ENCODE measurements around the gene EHMT1.

Gene EHMT1

GRCh38 chr9:137640862-137641261 lies 22.1 kb downstream of the EHMT1 start:
- TF ChIP-seq TAF1 (IDR thresholded peaks at IDR 0.05; ENCODE audit: borderline replicate concordance, low read depth, low read length): no peak
- no peak for TF ChIP-seq POLR2A (IDR thresholded peaks at IDR 0.05; ENCODE audit: low read depth, low read length)
- no peak for TF ChIP-seq POLR2AphosphoS5 (IDR thresholded peaks at IDR 0.05; ENCODE audit: low read depth, low read length)
- DNase-seq (ENCODE audit: insufficient read length) (no peak), FAIRE-seq (no peak)

GRCh38 chr9:137642118-137642601 lies 23.4 kb downstream of the EHMT1 start:
- no peak for TF ChIP-seq POLR2A (IDR thresholded peaks at IDR 0.05; ENCODE audit: low read depth, low read length)
- TF ChIP-seq POLR2AphosphoS5 (IDR thresholded peaks at IDR 0.05; ENCODE audit: low read depth, low read length): no peak
- TF ChIP-seq TAF1 (IDR thresholded peaks at IDR 0.05; ENCODE audit: borderline replicate concordance, low read depth, low read length): no peak
- no peak for DNase-seq (ENCODE audit: insufficient read length)
- FAIRE-seq: no peak

- no peak for TF ChIP-seq POLR2A (IDR thresholded peaks at IDR 0.05; ENCODE audit: low read depth, low read length)
- TF ChIP-seq POLR2AphosphoS5 (IDR thresholded peaks at IDR 0.05; ENCODE audit: low read depth, low read length): no peak
- TF ChIP-seq TAF1 (IDR thresholded peaks at IDR 0.05; ENCODE audit: borderline replicate concordance, low read depth, low read length): no peak
- DNase-seq (ENCODE audit: insufficient read length) (no peak), FAIRE-seq (no peak)
Observed at GRCh38 chr9:137642892-137643291, 24.1 kb downstream of the EHMT1 start.

- DNase-seq (ENCODE audit: insufficient read length) (no peak), FAIRE-seq (no peak)
- TF ChIP-seq POLR2AphosphoS5 (IDR thresholded peaks at IDR 0.05; ENCODE audit: low read depth, low read length): no peak
- no peak for TF ChIP-seq POLR2A (IDR thresholded peaks at IDR 0.05; ENCODE audit: low read depth, low read length)
- TF ChIP-seq TAF1 (IDR thresholded peaks at IDR 0.05; ENCODE audit: borderline replicate concordance, low read depth, low read length): no peak
Observed at GRCh38 chr9:137643921-137644320, 25.1 kb downstream of the EHMT1 start.

- TF ChIP-seq POLR2AphosphoS5 (IDR thresholded peaks at IDR 0.05; ENCODE audit: low read depth, low read length) (no peak), POLR2A (IDR thresholded peaks at IDR 0.05; ENCODE audit: low read depth, low read length) (no peak), TAF1 (IDR thresholded peaks at IDR 0.05; ENCODE audit: borderline replicate concordance, low read depth, low read length) (no peak)
- DNase-seq (ENCODE audit: insufficient read length) (no peak), FAIRE-seq (no peak)
Observed at GRCh38 chr9:137645211-137645610, 26.4 kb downstream of the EHMT1 start.

- DNase-seq (ENCODE audit: insufficient read length): no peak
- TF ChIP-seq TAF1 (IDR thresholded peaks at IDR 0.05; ENCODE audit: borderline replicate concordance, low read depth, low read length) (no peak), POLR2A (IDR thresholded peaks at IDR 0.05; ENCODE audit: low read depth, low read length) (no peak), POLR2AphosphoS5 (IDR thresholded peaks at IDR 0.05; ENCODE audit: low read depth, low read length) (no peak)
- no peak for FAIRE-seq
Observed at GRCh38 chr9:137646341-137646740, 27.5 kb downstream of the EHMT1 start.

- TF ChIP-seq TAF1 (IDR thresholded peaks at IDR 0.05; ENCODE audit: borderline replicate concordance, low read depth, low read length) (no peak), POLR2A (IDR thresholded peaks at IDR 0.05; ENCODE audit: low read depth, low read length) (no peak)
- no peak for DNase-seq (ENCODE audit: insufficient read length)
- FAIRE-seq: no peak
Observed at GRCh38 chr9:137647096-137647714, 28.4 kb downstream of the EHMT1 start.

GRCh38 chr9:137648396-137648795 lies 29.6 kb downstream of the EHMT1 start:
- TF ChIP-seq POLR2A (IDR thresholded peaks at IDR 0.05; ENCODE audit: low read depth, low read length): no peak
- no peak for TF ChIP-seq TAF1 (IDR thresholded peaks at IDR 0.05; ENCODE audit: borderline replicate concordance, low read depth, low read length)
- no peak for TF ChIP-seq POLR2AphosphoS5 (IDR thresholded peaks at IDR 0.05; ENCODE audit: low read depth, low read length)
- FAIRE-seq (no peak), DNase-seq (ENCODE audit: insufficient read length) (no peak)

GRCh38 chr9:137649553-137649952 lies 30.7 kb downstream of the EHMT1 start:
- FAIRE-seq (no peak), DNase-seq (ENCODE audit: insufficient read length) (no peak)
- no peak for TF ChIP-seq TAF1 (IDR thresholded peaks at IDR 0.05; ENCODE audit: borderline replicate concordance, low read depth, low read length)
- no peak for TF ChIP-seq POLR2A (IDR thresholded peaks at IDR 0.05; ENCODE audit: low read depth, low read length)
- TF ChIP-seq POLR2AphosphoS5 (IDR thresholded peaks at IDR 0.05; ENCODE audit: low read depth, low read length): no peak

- TF ChIP-seq TAF1 (IDR thresholded peaks at IDR 0.05; ENCODE audit: borderline replicate concordance, low read depth, low read length): no peak
- no peak for TF ChIP-seq POLR2AphosphoS5 (IDR thresholded peaks at IDR 0.05; ENCODE audit: low read depth, low read length)
- no peak for TF ChIP-seq POLR2A (IDR thresholded peaks at IDR 0.05; ENCODE audit: low read depth, low read length)
- FAIRE-seq (no peak), DNase-seq (ENCODE audit: insufficient read length) (no peak)
Observed at GRCh38 chr9:137650259-137650658, 31.5 kb downstream of the EHMT1 start.

- TF ChIP-seq TAF1 (IDR thresholded peaks at IDR 0.05; ENCODE audit: borderline replicate concordance, low read depth, low read length): no peak
- no peak for TF ChIP-seq POLR2AphosphoS5 (IDR thresholded peaks at IDR 0.05; ENCODE audit: low read depth, low read length)
- no peak for TF ChIP-seq POLR2A (IDR thresholded peaks at IDR 0.05; ENCODE audit: low read depth, low read length)
- no peak for FAIRE-seq
Observed at GRCh38 chr9:137650779-137651178, 32.0 kb downstream of the EHMT1 start.

GRCh38 chr9:137656416-137656815 lies 37.6 kb downstream of the EHMT1 start:
- TF ChIP-seq POLR2A (IDR thresholded peaks at IDR 0.05; ENCODE audit: low read depth, low read length): no peak
- TF ChIP-seq TAF1 (IDR thresholded peaks at IDR 0.05; ENCODE audit: borderline replicate concordance, low read depth, low read length): no peak
- FAIRE-seq (no peak), DNase-seq (ENCODE audit: insufficient read length) (no peak)

More at GRCh38 chr9:137650779-137651178, 32.0 kb downstream of the EHMT1 start:
- DNase-seq (ENCODE audit: insufficient read length): no peak
